H1 (cell line): Measurements from ENCODE around the gene TOR4A. TPM values are rescaled to one million over a fixed set of nuclear protein-coding genes. Genes with fewer than 3 reads are reported as not detected.

Source experiments
- CTCF ChIA-PET: fragments of 300-600 bp; sonication (Branson Sonifier 250); formaldehyde crosslinking; loops from one replicate; lab custom pipeline; 2021; ENCODE audit not compliant: partially characterized antibody; lab: Charles Lee
- POLR2A ChIA-PET: fragments of 300-600 bp; sonication (Branson Sonifier 250); formaldehyde crosslinking; loops from one replicate; lab custom pipeline; 2021; ENCODE audit warnings: inconsistent platforms; ENCODE audit not compliant: partially characterized antibody; lab: Charles Lee
- DNase-seq, 2 experiments: peaks; one replicate each; pipeline versions ENCODE4 v3.0.0 to v3.0.0-alpha.2; 2010 to 2022; ENCODE audit warnings: low spot score in 2 of 2, low read depth in 1 of 2, mixed read lengths in 1 of 2
- FAIRE-seq: peaks from 2 replicates; lab custom pipeline; 2011; peaks lifted over from hg19 to GRCh38; lab: Jason Lieb, UNC
- H2AFZ ChIP-seq: 2 replicates; pipeline ENCODE4 v1.8.1; 2012; ENCODE audit warnings: low read length, inconsistent platforms
- H2AK5ac ChIP-seq: 2 replicates; pipeline ENCODE4 v1.6.1; 2013; ENCODE audit warnings: low read depth, low read length
- H2BK120ac ChIP-seq: replicated peaks from 2 replicates; pipeline ENCODE3; 2013; ENCODE audit warnings: low read depth, low read length, inconsistent platforms
- H2BK12ac ChIP-seq: 2 replicates; pipeline ENCODE4 v1.6.1; 2013; ENCODE audit warnings: low read depth, low read length
- H2BK15ac ChIP-seq: 2 replicates; pipeline ENCODE4 v1.6.1; 2013; ENCODE audit warnings: low read length
- H2BK20ac ChIP-seq: 2 replicates; pipeline ENCODE4 v1.6.1; 2013; ENCODE audit warnings: low read length
- H2BK5ac ChIP-seq: 2 replicates; pipeline ENCODE4 v1.6.1; 2013; ENCODE audit warnings: low read depth, low read length
- H3K14ac ChIP-seq: 2 replicates; pipeline ENCODE4 v1.6.1; 2013; ENCODE audit warnings: inconsistent platforms; ENCODE audit not compliant: insufficient read length
- H3K18ac ChIP-seq: 2 replicates; pipeline ENCODE4 v1.6.1; 2013; ENCODE audit warnings: low read length; ENCODE audit errors: extremely low read depth
- H3K23ac ChIP-seq: 2 replicates; pipeline ENCODE4 v1.6.1; 2013; ENCODE audit warnings: inconsistent platforms; ENCODE audit not compliant: insufficient read length
- H3K23me2 ChIP-seq: 2 replicates; pipeline ENCODE4 v1.6.1; 2013; ENCODE audit warnings: low read depth, low read length
- H3K27ac ChIP-seq: 2 replicates; pipeline ENCODE4 v1.6.1; 2011; ENCODE audit warnings: low read depth, low read length, inconsistent platforms
- H3K27me3 ChIP-seq, 4 experiments: replicated peaks in 1 of 4; 1 replicate in 1 of 4; 2 replicates in 3 of 4; pipeline versions ENCODE4 v1.6.1 to v1.8.1; 2011 to 2013; ENCODE audit warnings: low read length in 3 of 4, mild to moderate bottlenecking in 3 of 4, inconsistent platforms in 2 of 4, mixed read lengths in 2 of 4, moderate library complexity in 1 of 4; ENCODE audit not compliant: control insufficient read depth in 3 of 4, insufficient read depth in 3 of 4; ENCODE audit errors: extremely low read depth in 1 of 4
- H3K36me3 ChIP-seq, 4 experiments: 2 replicates each; pipeline versions ENCODE4 v1.6.1 to v1.8.1; 2011 to 2013; ENCODE audit warnings: mild to moderate bottlenecking in 4 of 4, low read length in 3 of 4, moderate library complexity in 2 of 4, control low read depth in 1 of 4, inconsistent platforms in 1 of 4; ENCODE audit not compliant: insufficient read depth in 4 of 4, control insufficient read depth in 2 of 4
- H3K4ac ChIP-seq: replicated peaks from 2 replicates; pipeline ENCODE3; 2013; ENCODE audit warnings: low read length, low read depth, mixed read lengths, inconsistent platforms; ENCODE audit not compliant: insufficient read length
- H3K4me1 ChIP-seq, 4 experiments: replicated peaks in 1 of 4; 1 replicate in 1 of 4; 2 replicates in 3 of 4; pipeline versions ENCODE4 v1.6.1 to v1.8.1; 2011 to 2013; ENCODE audit warnings: low read length in 3 of 4, inconsistent platforms in 2 of 4, mixed read lengths in 1 of 4; ENCODE audit not compliant: insufficient read depth in 4 of 4, control insufficient read depth in 3 of 4
- H3K4me2 ChIP-seq, 2 experiments: 2 replicates each; pipeline versions ENCODE4 v1.6.1 to v1.8.1; 2011 to 2013; ENCODE audit warnings: low read depth in 2 of 2, low read length in 2 of 2, control low read depth in 1 of 2, inconsistent platforms in 1 of 2, mild to moderate bottlenecking in 1 of 2; ENCODE audit not compliant: insufficient read depth in 1 of 2
- H3K4me3 ChIP-seq, 4 experiments: fragments of 200-600, 300-600 bp in 1 of 4; sonication (generic), shearing (Covaris generic), sonication (Bioruptor Twin) in 1 of 4; 2 replicates each; pipeline versions ENCODE4 v1.5.1 to v1.8.1; 2011 to 2016; ENCODE audit warnings: low read length in 4 of 4, low read depth in 3 of 4, control low read depth in 2 of 4, inconsistent platforms in 2 of 4, mild to moderate bottlenecking in 2 of 4, mixed read lengths in 1 of 4, moderate library complexity in 1 of 4; ENCODE audit not compliant: insufficient read depth in 2 of 4; ENCODE audit errors: extremely low read depth in 1 of 4
- H3K56ac ChIP-seq: replicated peaks from 2 replicates; pipeline ENCODE3; 2013; ENCODE audit warnings: low read depth, mild to moderate bottlenecking, mixed read lengths, low read length, inconsistent platforms; ENCODE audit not compliant: insufficient read length
- H3K79me1 ChIP-seq: 2 replicates; pipeline ENCODE4 v1.6.1; 2013; ENCODE audit warnings: low read depth, low read length, control low read depth
- H3K79me2 ChIP-seq, 2 experiments: 2 replicates each; pipeline versions ENCODE4 v1.6.1 to v1.8.1; 2012 to 2013; ENCODE audit warnings: low read length in 2 of 2, mild to moderate bottlenecking in 2 of 2, inconsistent platforms in 1 of 2; ENCODE audit not compliant: insufficient read depth in 2 of 2, control insufficient read depth in 1 of 2
- H3K9ac ChIP-seq, 4 experiments: replicated peaks in 1 of 4; 1 replicate in 1 of 4; 2 replicates in 3 of 4; pipeline versions ENCODE4 v1.6.1 to v1.8.1; 2011 to 2013; ENCODE audit warnings: low read depth in 3 of 4, low read length in 3 of 4, control low read depth in 2 of 4, mild to moderate bottlenecking in 2 of 4, moderate library complexity in 2 of 4, inconsistent platforms in 1 of 4; ENCODE audit errors: extremely low read depth in 1 of 4
- H3K9me3 ChIP-seq, 2 experiments: 2 replicates each; pipeline versions ENCODE4 v1.6.1 to v1.8.1; 2012 to 2013; ENCODE audit warnings: mild to moderate bottlenecking in 2 of 2, moderate library complexity in 2 of 2, control low read depth in 1 of 2, inconsistent platforms in 1 of 2, low read depth in 1 of 2, low read length in 1 of 2, mixed read lengths in 1 of 2; ENCODE audit not compliant: insufficient read depth in 2 of 2
- H4K20me1 ChIP-seq, 2 experiments: replicated peaks in 1 of 2; 2 replicates each; pipeline versions ENCODE3 to v1.8.1; 2011 to 2013; ENCODE audit warnings: inconsistent platforms in 2 of 2, low read length in 2 of 2, mild to moderate bottlenecking in 1 of 2; ENCODE audit not compliant: insufficient read depth in 2 of 2, control insufficient read depth in 1 of 2
- H4K5ac ChIP-seq: 2 replicates; pipeline ENCODE4 v1.6.1; 2013; ENCODE audit warnings: low read length, low read depth, mixed read lengths, inconsistent platforms; ENCODE audit not compliant: insufficient read length
- H4K8ac ChIP-seq: 2 replicates; pipeline ENCODE4 v1.8.0; 2013; ENCODE audit warnings: mild to moderate bottlenecking, moderate library complexity, low read length, inconsistent platforms; ENCODE audit not compliant: insufficient read depth; ENCODE audit errors: extremely low read depth
- H4K91ac ChIP-seq: replicated peaks from 2 replicates; pipeline ENCODE3; 2013; ENCODE audit warnings: low read length, mixed read lengths, inconsistent platforms; ENCODE audit not compliant: insufficient read length
- BCL11A ChIP-seq, 2 experiments: IDR thresholded peaks; one replicate each; pipeline ENCODE4 v1.6.1; 2011; ENCODE audit warnings: low read depth in 2 of 2, low read length in 2 of 2, mild to moderate bottlenecking in 2 of 2
- CREB1 ChIP-seq: IDR thresholded peaks from 2 replicates; pipeline ENCODE4 v1.6.1; 2012; ENCODE audit warnings: inconsistent platforms
- GTF2F1 ChIP-seq: IDR thresholded peaks from 2 replicates; pipeline ENCODE4 v1.6.1; 2012; ENCODE audit warnings: low read depth, low read length, improper control_type of control experiment, borderline replicate concordance
- KDM1A ChIP-seq: fragments of 200-600, 300-600 bp; sonication (generic); IDR thresholded peaks from 2 replicates; pipeline ENCODE4 v1.7.1; 2016; ENCODE audit warnings: mild to moderate bottlenecking, low read length, borderline replicate concordance
- KDM4A ChIP-seq: IDR thresholded peaks from one replicate; pipeline ENCODE4 v1.7.1; 2012; ENCODE audit warnings: low read depth, mild to moderate bottlenecking, moderate library complexity, low read length, inconsistent platforms; ENCODE audit not compliant: severe bottlenecking
- NRF1 ChIP-seq: IDR thresholded peaks from 2 replicates; pipeline ENCODE4 v1.6.1; 2011; ENCODE audit warnings: mild to moderate bottlenecking, low read depth, low read length, improper control_type of control experiment
- RFX5 ChIP-seq: IDR thresholded peaks from 2 replicates; pipeline ENCODE4 v1.6.1; 2011; ENCODE audit warnings: low read depth, low read length, improper control_type of control experiment, borderline replicate concordance
- SP1 ChIP-seq: IDR thresholded peaks from 2 replicates; pipeline ENCODE4 v1.6.1; 2011; ENCODE audit warnings: low read depth, low read length
- SRF ChIP-seq: IDR thresholded peaks from 2 replicates; pipeline ENCODE4 v1.6.1; 2011; ENCODE audit warnings: mild to moderate bottlenecking, low read depth, low read length, moderate library complexity
- TCF12 ChIP-seq: IDR thresholded peaks from 2 replicates; pipeline ENCODE4 v1.6.1; 2011; ENCODE audit warnings: low read depth, mild to moderate bottlenecking, low read length
- WGBS, 2 experiments: shearing (Covaris generic) in 1 of 2; methylation state at CpG; one replicate each; pipeline versions ENCODE4 v1.1.6 to v1.1.7; 2013 to 2015; ENCODE audit warnings: low lambda C conversion rate in 2 of 2, mixed read lengths in 2 of 2, inconsistent platforms in 1 of 2, low coverage in 1 of 2, missing lambda C conversion rate in 1 of 2; ENCODE audit not compliant: insufficient replicate concordance in 2 of 2, insufficient coverage in 1 of 2, insufficient read length in 1 of 2; ENCODE audit errors: extremely low coverage in 1 of 2, missing lambda C conversion rate in 1 of 2; 5-methylcytosine and 5-hydroxymethylcytosine counted together
- polyA plus RNA-seq, 7 experiments: library from polyadenylated mRNA; depleted of rRNA in 3 of 7; stranded (reverse) in 5 of 7; unstranded in 2 of 7; fragments of >200 nt in 5 of 7; fragments of 200-250 nt in 2 of 7; gene quantifications; 1 replicate in 5 of 7; 2 replicates in 1 of 7; 4 replicates in 1 of 7; pipeline versions ENCODE4 v1.2.1 to v1.2.3, GENCODE V29; 2011 to 2013; ENCODE audit warnings: missing spikeins in 2 of 7, mixed read lengths in 2 of 7
- total RNA-seq: library from RNA; stranded (reverse); fragmentation: NEBNext Ultra II Directional; extraction: Animal tissue kit (Norgen Biotek cat#: 25700); gene quantifications from 2 replicates; pipeline ENCODE4 v1.2.1, GENCODE V29; 2021
- TF ChIP-seq, protein P1 (sequence below): IDR thresholded peaks from 2 replicates; pipeline ENCODE4 v1.6.1; 2012; ENCODE audit warnings: inconsistent platforms
- TF ChIP-seq, protein P2 (sequence below): IDR thresholded peaks from 2 replicates; pipeline ENCODE4 v1.6.1; 2012; ENCODE audit warnings: inconsistent platforms

Gene TOR4A
- total and polyA plus RNA-seq, 2 of the 8 experiments (the other 6 are each of a cell fraction or from before 2014, with no cell fraction given): 8.4 to 9.3 TPM

DNA sequence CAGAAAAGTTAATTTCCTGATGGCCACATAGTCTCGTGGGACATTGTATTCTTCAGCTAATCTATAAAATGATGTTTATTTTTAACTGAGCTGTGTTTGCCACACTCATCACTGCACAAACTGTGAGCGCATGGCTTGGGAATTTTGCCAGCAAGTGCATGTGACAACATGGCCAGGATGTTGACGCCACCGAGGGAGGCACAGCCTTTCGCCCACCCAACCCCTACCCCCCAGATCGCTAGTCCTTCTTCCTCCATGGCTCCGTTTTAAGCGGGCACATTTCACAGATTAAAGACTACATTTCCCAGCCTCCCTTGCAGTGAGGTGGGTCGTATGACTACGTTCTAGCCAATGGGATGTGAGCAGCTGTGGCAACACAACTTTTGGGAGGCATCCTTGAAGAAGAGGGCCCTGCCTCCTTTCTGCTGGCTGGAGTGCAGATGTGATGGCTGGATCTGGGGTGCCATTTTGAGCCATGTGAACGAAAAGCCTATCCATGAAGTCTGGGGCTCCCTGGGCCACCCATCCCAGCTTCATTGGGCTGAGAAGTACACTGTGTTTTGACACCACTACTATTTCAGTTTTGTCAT lies 16.7 kb downstream of the TOR4A start:
- Histone ChIP-seq H4K91ac (no peak overlapping the region), H2BK5ac (0 out of 2 replicates have a peak overlapping the region, but pooled peaks have one; percentile 16), H2AFZ (no peak overlapping the region), H3K4me1 (peaks cover 3 to 24% (median 22%) of the 10 kb centered on the region in 4 experiments), H3K79me2 (no peaks in the 10 kb centered on the region), H3K18ac (no peak overlapping the region), H3K27ac (no peak overlapping the region), H3K56ac (no peak overlapping the region), H2BK120ac (no peak overlapping the region), H3K23ac (no peak overlapping the region), H3K9me3 (peaks cover 0 to 4% of the 10 kb centered on the region in 2 experiments; a peak in 2 of 4 replicates), H3K27me3 (peaks cover 0 to 24% (median 12%) of the 10 kb centered on the region in 4 experiments; a peak in 5 of 7 replicates), H3K4ac (no peak overlapping the region), H4K8ac (no peak overlapping the region), H2BK12ac (peak overlapping the region; percentile 88), H2BK15ac (peak overlapping the region; percentile 73; the same call in 1 of the 2 replicates), H4K20me1 (peaks cover 3 to 5% of the 10 kb centered on the region in 2 experiments), H3K14ac (no peak overlapping the region), H3K4me2 (no peak overlapping the region; a peak in 1 of 4 replicates), H3K36me3 (no peaks in the 10 kb centered on the region), H2AK5ac (peak overlapping the region; percentile 41; the same call in 1 of the 2 replicates), H3K9ac (no peak overlapping the region), H3K23me2 (peaks cover 4% of the 10 kb centered on the region; the same call in 1 of the 2 replicates), H2BK20ac (no peak overlapping the region), H3K79me1 (no peaks in the 10 kb centered on the region), H4K5ac (no peak overlapping the region), H3K4me3 (no peak overlapping the region)
- FAIRE-seq: peak; percentile 58
- WGBS, 2 experiments: 76% methylated on average over 11 of the region's 11 CpGs; no CpG with 5 or more reads in 1 of the 2 experiments
- ChIA-PET CTCF (interaction anchor here (0.7 to 2.7 kb wide), 9 partner anchors 9 to 149 kb away, joined by 3 to 7 read pairs (median 3); no protein-coding TSS in a partner anchor), POLR2A (interaction anchor here (1.8 kb wide), 1 partner anchor 17 kb away, joined by 5 read pairs; the partner anchor contains the start of gene TOR4A)
- peak in 1 of 2 experiments; percentile 58 for DNase-seq
- TF ChIP-seq TCF12 (no peak), RFX5 (no peak), CREB1 (peak; percentile 12; the same call in 1 of the 2 replicates), GTF2F1 (no peak), KDM1A (peak; percentile 98), SP1 (peak; percentile 52), NRF1 (no peak), SRF (no peak), BCL11A (IDR thresholded peaks at IDR 0.05; ENCODE audit: low read depth in 2 of 2, low read length in 2 of 2) (no peak), KDM4A (no peak)
- TF ChIP-seq, protein P1, sequence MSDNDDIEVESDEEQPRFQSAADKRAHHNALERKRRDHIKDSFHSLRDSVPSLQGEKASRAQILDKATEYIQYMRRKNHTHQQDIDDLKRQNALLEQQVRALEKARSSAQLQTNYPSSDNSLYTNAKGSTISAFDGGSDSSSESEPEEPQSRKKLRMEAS: peak; percentile 5; the same call in 1 of the 2 replicates
- TF ChIP-seq, protein P2, sequence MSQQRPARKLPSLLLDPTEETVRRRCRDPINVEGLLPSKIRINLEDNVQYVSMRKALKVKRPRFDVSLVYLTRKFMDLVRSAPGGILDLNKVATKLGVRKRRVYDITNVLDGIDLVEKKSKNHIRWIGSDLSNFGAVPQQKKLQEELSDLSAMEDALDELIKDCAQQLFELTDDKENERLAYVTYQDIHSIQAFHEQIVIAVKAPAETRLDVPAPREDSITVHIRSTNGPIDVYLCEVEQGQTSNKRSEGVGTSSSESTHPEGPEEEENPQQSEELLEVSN: no peak
